Ascending aorta (tissue), 2 donors: ENCODE measurements around the gene HIC1. TPM values are rescaled to one million over a fixed set of nuclear protein-coding genes. Genes with fewer than 3 reads are reported as not detected.

Source experiments
- DNase-seq, 2 donors: peaks; one replicate each; pipeline ENCODE4 v3.0.0-alpha.2; 2019; ENCODE audit warnings: low spot score in 2 of 2
- H3K27ac ChIP-seq, 2 donors: fragments of 200-600 bp; sonication (generic); one replicate each; pipeline ENCODE4 v1.5.1; 2016 to 2017; ENCODE audit warnings: mild to moderate bottlenecking in 1 of 2
- H3K27me3 ChIP-seq: fragments of 200-600 bp; sonication (generic); one replicate; pipeline ENCODE4 v1.5.1; 2017
- H3K36me3 ChIP-seq, 2 donors: fragments of 200-600 bp; sonication (generic); one replicate each; pipeline ENCODE4 v1.5.1; 2016
- H3K4me1 ChIP-seq, 2 donors: fragments of 200-600 bp; sonication (generic); one replicate each; pipeline ENCODE4 v1.5.1; 2016 to 2017; ENCODE audit warnings: mild to moderate bottlenecking in 1 of 2
- H3K4me3 ChIP-seq, 2 donors: fragments of 200-600 bp; sonication (generic); one replicate each; pipeline ENCODE4 v1.5.1; 2016 to 2017; ENCODE audit warnings: mild to moderate bottlenecking in 1 of 2
- H3K9me3 ChIP-seq, 2 donors: fragments of 200-600 bp; sonication (generic); one replicate each; pipeline ENCODE4 v1.5.1; 2016
- CTCF ChIP-seq, 3 experiments: fragments of 200-600 bp in 2 of 3; fragments of 450-650 bp in 1 of 3; sonication (generic) in 2 of 3; IDR thresholded peaks; one replicate each; pipeline ENCODE4 v1.5.1; 2016 to 2019; ENCODE audit warnings: antibody characterized with exemption in 3 of 3, mild to moderate bottlenecking in 1 of 3, moderate library complexity in 1 of 3
- intact Hi-C: fragments of 100-400 bp; cut with DNase I; formaldehyde crosslinking; loops from one replicate; pipeline ENCODE4 v1.15.1; 2023
- total RNA-seq: library from RNA; depleted of rRNA; stranded (reverse); fragments of >200 nt; gene quantifications from one replicate; pipeline ENCODE4 v1.1.0, GENCODE V29; 2016

Gene HIC1
- total RNA-seq, 1 donor from 2014 or later, result 131 TPM

- intact Hi-C loops, result loop anchor here (5.0 to 10.0 kb wide), 2 partner anchors 327 to 480 kb away; partner anchors contain the start of gene PITPNA
- H3K9me3 ChIP-seq, result no peaks in the 10 kb centered on the region
- no peaks in the 10 kb centered on the region for H3K27me3 ChIP-seq
- no peak for DNase-seq
- H3K4me3 ChIP-seq, result no peak overlapping the region
- no peak overlapping the region for H3K27ac ChIP-seq
- no peak for TF ChIP-seq CTCF (IDR thresholded peaks at IDR 0.05)
- H3K4me1 ChIP-seq, result peaks cover 11 to 25% of the 10 kb centered on the region in 2 donors
- H3K36me3 ChIP-seq, result peaks cover 0 to 5% of the 10 kb centered on the region in 2 donors
Observed at GRCh38 chr17:2044263-2044894, 10.5 kb upstream of the HIC1 start.

DNA sequence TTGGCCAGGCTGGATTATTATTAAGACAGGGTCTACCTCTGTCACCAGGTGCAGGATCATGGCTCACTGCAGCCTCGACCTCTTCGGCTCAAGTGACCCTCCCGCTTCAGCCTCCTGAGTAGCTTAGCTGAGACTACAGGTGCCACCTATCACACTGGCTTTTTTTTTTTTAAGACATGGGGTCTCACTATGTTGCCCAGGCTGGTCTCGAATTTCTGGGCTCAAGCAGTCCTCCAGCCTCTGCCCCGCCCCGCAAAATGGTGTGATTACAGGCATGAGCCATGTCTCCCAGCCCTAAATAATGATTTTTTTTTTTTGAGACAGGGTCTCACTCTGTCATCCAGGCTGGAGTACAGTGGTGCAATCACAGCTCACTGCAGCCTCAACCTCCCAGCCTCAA is 7.3 kb upstream of the HIC1 start:
- Histone ChIP-seq H3K4me3 (no peak overlapping the region), H3K27me3 (no peaks in the 10 kb centered on the region), H3K4me1 (peaks cover 21 to 34% of the 10 kb centered on the region in 2 donors), H3K9me3 (no peaks in the 10 kb centered on the region), H3K36me3 (no peaks in the 10 kb centered on the region), H3K27ac (no peak overlapping the region)
- no peak for DNase-seq
- intact Hi-C loops, result loop anchor here (10.0 kb wide), 1 partner anchor 483 kb away; the partner anchor contains the start of gene PITPNA
- TF ChIP-seq CTCF (IDR thresholded peaks at IDR 0.05), result no peak

- Histone ChIP-seq H3K9me3 (no peaks in the 10 kb centered on the region), H3K36me3 (no peaks in the 10 kb centered on the region), H3K4me1 (peaks cover 21 to 35% of the 10 kb centered on the region in 2 donors), H3K27ac (no peak overlapping the region), H3K27me3 (no peaks in the 10 kb centered on the region), H3K4me3 (peak overlapping the region in 1 of 2 donors; percentile 97)
- intact Hi-C loops, result loop anchor here (10.0 kb wide), 1 partner anchor 484 kb away; the partner anchor contains the start of gene PITPNA
- DNase-seq, result no peak
- no peak for TF ChIP-seq CTCF (IDR thresholded peaks at IDR 0.05)
Observed at GRCh38 chr17:2048805-2049204, 6.1 kb upstream of the HIC1 start.

DNA sequence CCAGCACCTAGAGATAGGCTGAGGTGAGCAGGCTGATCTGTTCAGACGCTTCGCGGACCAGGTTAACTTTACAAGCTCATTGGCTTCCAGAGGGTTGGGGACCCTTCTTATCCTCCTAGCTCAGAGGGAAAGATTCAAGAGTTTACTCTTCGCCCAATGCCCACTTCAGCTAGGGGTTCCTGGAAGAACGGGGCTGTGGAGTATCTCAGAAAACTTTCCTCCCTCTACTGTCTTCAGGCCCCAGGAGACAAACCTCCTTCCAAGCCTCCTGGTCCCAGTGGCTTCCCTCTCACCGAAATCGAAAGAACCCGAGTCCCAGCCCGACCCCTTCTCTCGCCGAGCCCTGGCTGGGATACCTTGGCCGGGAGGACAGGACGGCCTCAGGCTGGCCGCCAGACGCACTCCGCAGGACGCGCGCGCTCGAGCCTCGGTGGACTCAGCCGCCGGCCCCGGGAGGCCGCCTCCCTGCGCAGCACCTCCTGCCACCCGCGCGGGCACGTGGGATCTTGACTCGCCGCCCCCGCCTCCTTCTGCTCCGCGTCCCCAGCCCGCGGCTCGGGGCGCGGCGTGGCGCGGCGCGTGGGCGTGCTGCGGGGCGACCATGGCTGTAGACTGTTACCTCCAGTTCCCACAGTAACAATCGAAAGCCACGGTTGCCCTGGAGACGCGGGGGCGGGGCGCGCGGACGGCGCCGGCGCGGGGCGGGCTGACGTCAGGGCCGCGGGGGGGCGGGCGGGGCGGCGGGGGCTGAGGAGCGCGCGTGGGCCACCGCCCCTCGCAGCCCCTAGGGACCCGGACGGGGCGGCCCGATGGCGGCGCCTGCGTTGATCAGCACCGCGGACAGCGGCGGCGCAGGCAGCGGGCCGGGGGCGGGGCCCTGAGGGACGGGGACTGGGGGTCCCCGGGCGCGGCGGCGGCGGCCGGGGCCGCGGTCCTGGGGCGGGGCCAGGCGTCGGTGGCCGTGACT is 5.3 kb upstream of the HIC1 start:
- no peaks in the 10 kb centered on the region for H3K27me3 ChIP-seq
- H3K4me1 ChIP-seq, result peaks cover 27 to 37% of the 10 kb centered on the region in 2 donors
- H3K4me3 ChIP-seq, result peak overlapping the region; percentile 91 to 97
- peak in 1 of 2 donors; percentile 94 for DNase-seq
- peak overlapping the region in 1 of 2 donors; percentile 22 for H3K27ac ChIP-seq
- no peak for TF ChIP-seq CTCF (IDR thresholded peaks at IDR 0.05)
- no peaks in the 10 kb centered on the region for H3K36me3 ChIP-seq
- H3K9me3 ChIP-seq, result no peaks in the 10 kb centered on the region
- intact Hi-C loops, result loop anchor here (10.0 kb wide), 2 partner anchors 345 to 485 kb away; partner anchors contain the start of gene PITPNA

DNA sequence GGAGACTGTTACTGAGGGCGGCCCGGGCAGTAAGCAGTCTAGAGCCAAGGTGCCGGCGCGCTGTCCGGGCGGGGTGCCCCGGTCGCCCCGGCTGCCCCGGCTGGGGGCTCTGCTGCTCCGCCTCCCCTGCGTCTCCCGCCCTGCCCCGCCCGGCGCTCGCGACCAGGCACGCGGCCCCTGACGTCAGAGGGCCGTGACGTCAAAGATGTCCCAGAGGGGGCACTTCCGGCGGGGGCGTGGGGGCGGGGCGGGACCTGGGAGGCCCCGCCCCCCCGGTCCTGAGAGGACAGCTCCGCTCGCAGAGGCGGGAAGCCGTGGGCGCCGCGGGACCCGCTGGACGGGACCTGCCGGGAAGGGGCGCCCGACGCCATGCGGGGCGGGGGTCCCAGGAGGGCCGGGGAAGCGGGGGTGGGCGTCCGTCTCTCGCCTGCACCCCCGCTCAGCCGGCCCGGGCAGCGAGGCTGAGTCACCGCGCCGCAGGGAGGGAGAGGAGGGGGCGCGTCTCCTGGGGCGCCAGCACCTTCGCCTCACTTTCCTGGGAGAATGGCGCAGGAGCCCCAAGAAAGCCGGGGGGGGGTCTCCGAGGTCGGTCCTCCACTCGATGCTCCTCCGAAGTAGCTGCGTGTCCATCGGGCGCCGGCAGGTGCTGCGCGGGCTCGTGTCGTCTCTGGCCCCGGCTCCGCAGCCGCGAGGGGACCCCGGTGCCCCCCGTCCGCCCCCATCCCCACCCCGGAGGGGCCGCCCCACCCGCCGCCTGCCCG is 4.4 kb upstream of the HIC1 start:
- H3K4me1 ChIP-seq, result peaks cover 30 to 38% of the 10 kb centered on the region in 2 donors
- intact Hi-C loops, result loop anchor here (10.0 kb wide), 1 partner anchor 344 kb away; no protein-coding TSS in a partner anchor
- no peak for TF ChIP-seq CTCF (IDR thresholded peaks at IDR 0.05)
- no peak for DNase-seq
- no peaks in the 10 kb centered on the region for H3K9me3 ChIP-seq
- no peaks in the 10 kb centered on the region for H3K27me3 ChIP-seq
- no peak overlapping the region for H3K27ac ChIP-seq
- no peaks in the 10 kb centered on the region for H3K36me3 ChIP-seq
- peak overlapping the region; percentile 91 to 97 for H3K4me3 ChIP-seq
